GM23338 (cell line): ENCODE data around the gene TEKT3. TPM values are rescaled to one million over a fixed set of nuclear protein-coding genes. Genes with fewer than 3 reads are reported as not detected.

ENCODE experiments used
- ATAC-seq: fragments of 200-7000 bp; cut with Tn5 transposase; 3 replicates; pipeline ENCODE4 v1.9.1; 2020
- DNase-seq: peaks from one replicate; pipeline ENCODE4 v3.0.0-alpha.2; 2015; ENCODE audit warnings: low spot score
- H2AFZ ChIP-seq: fragments of 200-600 bp; sonication (generic); 2 replicates; pipeline ENCODE4 v1.8.0; 2016; ENCODE audit warnings: antibody characterized with exemption, mild to moderate bottlenecking, moderate library complexity
- H3F3A ChIP-seq: fragments of 200-600 bp; sonication (generic); replicated peaks from 2 replicates; pipeline ENCODE4 v1.8.0; 2017; ENCODE audit warnings: antibody characterized with exemption, mixed run types, low read depth
- H3K27ac ChIP-seq: fragments of 200-600 bp; sonication (generic); 2 replicates; pipeline ENCODE4 v1.6.1; 2016; ENCODE audit warnings: low read depth
- H3K27me3 ChIP-seq: fragments of 200-600 bp; sonication (generic); 2 replicates; pipeline ENCODE4 v1.8.0; 2016; ENCODE audit warnings: mild to moderate bottlenecking, mixed run types, moderate library complexity; ENCODE audit not compliant: insufficient read depth
- H3K36me3 ChIP-seq: fragments of 200-600 bp; sonication (generic); 2 replicates; pipeline ENCODE4 v1.8.0; 2016; ENCODE audit warnings: mild to moderate bottlenecking; ENCODE audit not compliant: insufficient read depth
- H3K4me1 ChIP-seq: fragments of 200-600 bp; sonication (generic); 2 replicates; pipeline ENCODE4 v1.8.0; 2016; ENCODE audit warnings: mild to moderate bottlenecking, moderate library complexity; ENCODE audit not compliant: insufficient read depth
- H3K4me2 ChIP-seq: fragments of 200-600 bp; sonication (generic); 2 replicates; pipeline ENCODE4 v1.7.1; 2017; ENCODE audit warnings: mixed run types
- H3K4me3 ChIP-seq: fragments of 200-600 bp; sonication (generic); 2 replicates; pipeline ENCODE4 v1.6.1; 2016; ENCODE audit warnings: mixed run types
- H3K79me2 ChIP-seq: fragments of 200-600 bp; sonication (generic); replicated peaks from 2 replicates; pipeline ENCODE4 v1.8.0; 2017; ENCODE audit warnings: mild to moderate bottlenecking; ENCODE audit not compliant: insufficient read depth
- H3K9me2 ChIP-seq: fragments of 200-600 bp; sonication (generic); 2 replicates; pipeline ENCODE4 v1.8.0; 2017; ENCODE audit not compliant: insufficient read depth
- H4K20me1 ChIP-seq: fragments of 200-600 bp; sonication (generic); replicated peaks from 2 replicates; pipeline ENCODE4 v1.8.0; 2017; ENCODE audit warnings: mild to moderate bottlenecking; ENCODE audit not compliant: insufficient read depth
- H3K27ac Mint-ChIP-seq: 2 replicates; pipeline ENCODE4 v1.8.0; 2020; ENCODE audit warnings: inconsistent platforms, mild to moderate bottlenecking, moderate library complexity, mixed read lengths
- H3K27me3 Mint-ChIP-seq: 3 replicates; pipeline ENCODE4 v1.8.0; 2022; ENCODE audit warnings: low read depth, mild to moderate bottlenecking, moderate library complexity, mixed read lengths, inconsistent platforms; ENCODE audit not compliant: insufficient read depth, poor library complexity
- H3K36me3 Mint-ChIP-seq: 3 replicates; pipeline ENCODE4 v1.8.0; 2021; ENCODE audit warnings: low read depth, mild to moderate bottlenecking, inconsistent platforms, moderate library complexity, mixed read lengths
- H3K4me1 Mint-ChIP-seq: 3 replicates; pipeline ENCODE4 v1.8.0; 2020; ENCODE audit warnings: mild to moderate bottlenecking, inconsistent platforms, mixed read lengths
- H3K4me3 Mint-ChIP-seq: 3 replicates; pipeline ENCODE4 v1.8.0; 2021; ENCODE audit warnings: moderate library complexity, mild to moderate bottlenecking, inconsistent platforms, mixed read lengths
- H3K9me3 Mint-ChIP-seq: 3 replicates; pipeline ENCODE4 v1.8.0; 2020; ENCODE audit warnings: moderate library complexity, mild to moderate bottlenecking, inconsistent platforms, mixed read lengths
- CREB1 ChIP-seq: fragments of 250-450 bp; sonication (Bioruptor Pico); IDR thresholded peaks from 2 replicates; pipeline ENCODE4 v1.5.0; 2020; ENCODE audit warnings: low read depth, mild to moderate bottlenecking, moderate library complexity
- CTCF ChIP-seq, 2 experiments: fragments of 200-600 bp in 1 of 2; sonication (generic) in 1 of 2; conservative IDR thresholded peaks; 2 replicates each; pipeline versions ENCODE4 v1.5.1 to v1.6.1; 2016 to 2017; ENCODE audit warnings: antibody characterized with exemption in 2 of 2, low read depth in 2 of 2, mild to moderate bottlenecking in 2 of 2, moderate library complexity in 1 of 2
- ETS1 ChIP-seq: IDR thresholded peaks from 2 replicates; pipeline ENCODE4 v1.6.1; 2016; ENCODE audit warnings: antibody characterized with exemption
- EZH2 ChIP-seq: fragments of 200-600 bp; sonication (generic); IDR thresholded peaks from one replicate; pipeline ENCODE4 v1.8.0; 2017; ENCODE audit warnings: antibody characterized with exemption, mild to moderate bottlenecking, low read depth; ENCODE audit not compliant: unreplicated experiment
- EZH2phosphoT487 ChIP-seq: fragments of 200-600 bp; sonication (generic); IDR thresholded peaks from one replicate; pipeline ENCODE4 v1.8.1; 2018; ENCODE audit warnings: antibody characterized with exemption; ENCODE audit not compliant: unreplicated experiment
- JUNB ChIP-seq: IDR thresholded peaks from one replicate; pipeline ENCODE4 v1.6.1; 2016; ENCODE audit warnings: antibody characterized with exemption; ENCODE audit not compliant: unreplicated experiment
- POLR2AphosphoS5 ChIP-seq: IDR thresholded peaks from 2 replicates; pipeline ENCODE4 v1.6.1; 2016; ENCODE audit warnings: antibody characterized with exemption, low read depth
- REST ChIP-seq: IDR thresholded peaks from one replicate; pipeline ENCODE4 v1.6.1; 2018; ENCODE audit warnings: antibody characterized with exemption; ENCODE audit not compliant: unreplicated experiment
- ZNF114 ChIP-seq: fragments of 250-450 bp; sonication (Bioruptor Pico); IDR thresholded peaks from 2 replicates; pipeline ENCODE4 v1.5.0; 2020; ENCODE audit warnings: mild to moderate bottlenecking, moderate library complexity
- ZNF462 ChIP-seq: fragments of 250-450 bp; sonication (Bioruptor Pico); IDR thresholded peaks from 2 replicates; pipeline ENCODE4 v1.5.0; 2020; ENCODE audit warnings: mild to moderate bottlenecking, moderate library complexity
- polyA plus RNA-seq: library from polyadenylated mRNA; unstranded; fragments of >200 nt; fragmentation: Nextera tagmentation; extraction: Ambion mirVana; gene quantifications from 2 replicates; pipeline ENCODE4 v1.2.1, GENCODE V29; 2016
- total RNA-seq: library from RNA; depleted of rRNA; stranded (reverse); fragments of >200 nt; shearing (Covaris generic); gene quantifications from 2 replicates; pipeline ENCODE4 v1.2.3, GENCODE V29; 2014

Gene TEKT3
- total and polyA plus RNA-seq, 2 experiments from 2014 or later: 1.6 to 2.0 TPM

GRCh38 chr17:15284537-15284936, 56.9 kb downstream of the TEKT3 start:
- Mint-ChIP-seq H3K36me3 (no peaks in the 10 kb centered on the region), H3K9me3 (no peaks in the 10 kb centered on the region), H3K4me3 (no peak overlapping the region), H3K27ac (no peak overlapping the region), H3K27me3 (peaks cover 6% of the 10 kb centered on the region), H3K4me1 (no peaks in the 10 kb centered on the region)
- H3K4me1 ChIP-seq: no peaks in the 10 kb centered on the region
- no peak overlapping the region for H2AFZ ChIP-seq
- H3F3A ChIP-seq: no peaks in the 10 kb centered on the region
- ATAC-seq (no peak), DNase-seq (no peak)
- no peaks in the 10 kb centered on the region for H3K36me3 ChIP-seq
- H3K4me3 ChIP-seq: no peak overlapping the region
- H4K20me1 ChIP-seq: no peaks in the 10 kb centered on the region
- no peaks in the 10 kb centered on the region for H3K9me2 ChIP-seq
- H3K79me2 ChIP-seq: no peaks in the 10 kb centered on the region
- no peak overlapping the region for H3K4me2 ChIP-seq
- TF ChIP-seq JUNB (no peak), EZH2phosphoT487 (no peak)
- H3K27ac ChIP-seq: no peak overlapping the region
- H3K27me3 ChIP-seq: no peaks in the 10 kb centered on the region

- Histone ChIP-seq H2AFZ (no peak overlapping the region), H3F3A (no peaks in the 10 kb centered on the region), H3K79me2 (no peaks in the 10 kb centered on the region), H3K4me3 (no peak overlapping the region), H3K9me2 (no peaks in the 10 kb centered on the region), H3K27me3 (no peaks in the 10 kb centered on the region), H3K4me2 (no peak overlapping the region), H3K27ac (no peak overlapping the region), H4K20me1 (no peaks in the 10 kb centered on the region), H3K36me3 (no peaks in the 10 kb centered on the region), H3K4me1 (no peaks in the 10 kb centered on the region)
- Mint-ChIP-seq H3K27ac (no peak overlapping the region), H3K9me3 (no peaks in the 10 kb centered on the region), H3K4me3 (no peak overlapping the region), H3K36me3 (no peaks in the 10 kb centered on the region), H3K4me1 (no peaks in the 10 kb centered on the region), H3K27me3 (peaks cover 6% of the 10 kb centered on the region)
- ATAC-seq (no peak), DNase-seq (no peak)
- no peak for TF ChIP-seq POLR2AphosphoS5
- no peak for TF ChIP-seq ZNF462 (CRISPR knock-in tag)
- no peak for TF ChIP-seq EZH2
- no peak for TF ChIP-seq EZH2phosphoT487
- no peak for TF ChIP-seq ETS1
- TF ChIP-seq JUNB: no peak
- no peak for TF ChIP-seq REST
- no peak for TF ChIP-seq CREB1 (CRISPR knock-in tag)
- no peak for TF ChIP-seq ZNF114 (CRISPR knock-in tag)
- TF ChIP-seq CTCF (conservative IDR thresholded peaks at IDR 0.05; ENCODE audit: low read depth in 2 of 2): no peak
Measured at GRCh38 chr17:15284107-15284506, 57.3 kb downstream of the TEKT3 start.
